ENCODE data around the gene KLHL11.

DNA sequence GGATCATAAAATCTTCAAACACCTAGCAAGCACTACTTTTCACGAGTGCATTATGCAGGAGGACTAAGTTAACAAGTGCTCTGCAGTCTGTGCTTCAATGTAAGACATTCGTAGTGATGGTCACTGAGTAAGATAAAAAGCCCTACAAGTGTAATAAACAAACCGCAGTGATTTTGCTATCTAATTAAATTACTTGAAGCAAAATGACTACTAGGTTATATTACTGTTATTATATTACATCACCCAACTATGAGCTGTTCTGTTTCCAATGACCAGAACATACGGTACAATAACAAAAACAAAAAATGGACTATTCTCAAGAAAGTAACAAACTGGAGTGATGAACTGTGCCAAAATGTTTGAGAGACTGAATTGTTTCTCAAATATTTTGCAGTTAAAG is 16.4 kb downstream of the KLHL11 start:
- no peak for TF ChIP-seq POLR2A (IDR thresholded peaks at IDR 0.05)
- TF ChIP-seq, protein P1, sequence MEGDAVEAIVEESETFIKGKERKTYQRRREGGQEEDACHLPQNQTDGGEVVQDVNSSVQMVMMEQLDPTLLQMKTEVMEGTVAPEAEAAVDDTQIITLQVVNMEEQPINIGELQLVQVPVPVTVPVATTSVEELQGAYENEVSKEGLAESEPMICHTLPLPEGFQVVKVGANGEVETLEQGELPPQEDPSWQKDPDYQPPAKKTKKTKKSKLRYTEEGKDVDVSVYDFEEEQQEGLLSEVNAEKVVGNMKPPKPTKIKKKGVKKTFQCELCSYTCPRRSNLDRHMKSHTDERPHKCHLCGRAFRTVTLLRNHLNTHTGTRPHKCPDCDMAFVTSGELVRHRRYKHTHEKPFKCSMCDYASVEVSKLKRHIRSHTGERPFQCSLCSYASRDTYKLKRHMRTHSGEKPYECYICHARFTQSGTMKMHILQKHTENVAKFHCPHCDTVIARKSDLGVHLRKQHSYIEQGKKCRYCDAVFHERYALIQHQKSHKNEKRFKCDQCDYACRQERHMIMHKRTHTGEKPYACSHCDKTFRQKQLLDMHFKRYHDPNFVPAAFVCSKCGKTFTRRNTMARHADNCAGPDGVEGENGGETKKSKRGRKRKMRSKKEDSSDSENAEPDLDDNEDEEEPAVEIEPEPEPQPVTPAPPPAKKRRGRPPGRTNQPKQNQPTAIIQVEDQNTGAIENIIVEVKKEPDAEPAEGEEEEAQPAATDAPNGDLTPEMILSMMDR (IDR thresholded peaks at IDR 0.05) = no peak
